Neural progenitor cell (in vitro differentiated cells): Measurements from ENCODE around the gene FRY.

Source experiments
- CTCF ChIP-seq: fragments of 200-600 bp; sonication (generic); IDR thresholded peaks from 2 replicates; pipeline ENCODE4 v1.5.1; 2017; ENCODE audit warnings: antibody characterized with exemption, mild to moderate bottlenecking
- EZH2phosphoT487 ChIP-seq: fragments of 200-600 bp; sonication (generic); IDR thresholded peaks from 2 replicates; pipeline ENCODE4 v1.6.1; 2017; ENCODE audit warnings: antibody characterized with exemption

GRCh38 chr13:32299893-32300292, 268.3 kb downstream of the FRY start:
- no peak for TF ChIP-seq EZH2phosphoT487
- no peak for TF ChIP-seq CTCF
